ENCODE measurements around the gene DEFB129.
"Not testable (repeated sequence)": the region's sequence is repeated elsewhere in the genome, so short reads cannot be mapped to it uniquely, and the experiment has no call there.

DEFB129 gene

DNA sequence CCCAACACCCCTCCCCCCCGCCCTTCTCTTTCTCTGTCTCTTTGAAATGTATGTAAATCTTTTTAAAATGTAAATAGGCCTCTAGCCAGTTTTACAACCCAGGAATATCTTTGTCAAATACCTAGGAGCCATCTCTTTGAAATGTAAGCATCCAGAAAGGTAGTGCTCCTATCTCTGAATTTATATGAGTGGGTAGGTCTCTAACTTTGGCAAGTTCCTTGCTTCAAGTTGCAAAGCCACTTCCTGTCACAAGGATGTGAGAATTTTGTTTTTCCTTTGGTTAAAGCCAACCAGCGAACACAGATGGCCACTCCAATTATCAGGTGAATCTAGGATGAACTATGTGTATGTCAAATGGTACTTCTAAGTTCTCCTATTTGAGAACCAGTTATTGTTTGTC, 24.3 kb downstream of the DEFB129 start:
- no peaks in the 10 kb centered on the region for H3K79me2 ChIP-seq (ENCODE audit: insufficient read depth, low read length)
- no peak overlapping the region for H3K9ac ChIP-seq (ENCODE audit: low read length)
- no peak overlapping the region for H3K4me2 ChIP-seq (ENCODE audit: low read depth, low read length, poor library complexity, severe bottlenecking)

DNA sequence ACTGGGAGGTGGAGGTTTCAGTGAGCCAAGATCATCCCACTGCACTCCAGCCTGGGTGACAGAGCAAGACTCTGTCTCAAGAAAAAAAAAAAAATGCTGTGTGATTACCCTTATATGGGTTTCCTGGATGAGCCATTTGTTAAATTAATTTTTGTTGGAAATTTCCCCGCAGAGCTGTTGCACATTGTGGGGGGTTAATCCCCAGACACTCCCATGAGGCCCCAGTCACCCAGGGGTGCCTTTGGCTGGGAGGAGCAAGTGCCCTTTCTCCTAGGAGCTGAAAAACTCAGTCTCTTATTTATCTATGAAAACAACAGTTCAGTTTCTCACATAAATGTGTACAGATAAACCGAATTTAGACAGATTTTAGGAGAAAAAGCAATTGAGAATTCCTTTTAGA, 25.7 kb downstream of the DEFB129 start:
- no peak for TF ChIP-seq EZH2phosphoT487 (conservative IDR thresholded peaks at IDR 0.05; ENCODE audit: low read length)
- TF ChIP-seq, protein P1, sequence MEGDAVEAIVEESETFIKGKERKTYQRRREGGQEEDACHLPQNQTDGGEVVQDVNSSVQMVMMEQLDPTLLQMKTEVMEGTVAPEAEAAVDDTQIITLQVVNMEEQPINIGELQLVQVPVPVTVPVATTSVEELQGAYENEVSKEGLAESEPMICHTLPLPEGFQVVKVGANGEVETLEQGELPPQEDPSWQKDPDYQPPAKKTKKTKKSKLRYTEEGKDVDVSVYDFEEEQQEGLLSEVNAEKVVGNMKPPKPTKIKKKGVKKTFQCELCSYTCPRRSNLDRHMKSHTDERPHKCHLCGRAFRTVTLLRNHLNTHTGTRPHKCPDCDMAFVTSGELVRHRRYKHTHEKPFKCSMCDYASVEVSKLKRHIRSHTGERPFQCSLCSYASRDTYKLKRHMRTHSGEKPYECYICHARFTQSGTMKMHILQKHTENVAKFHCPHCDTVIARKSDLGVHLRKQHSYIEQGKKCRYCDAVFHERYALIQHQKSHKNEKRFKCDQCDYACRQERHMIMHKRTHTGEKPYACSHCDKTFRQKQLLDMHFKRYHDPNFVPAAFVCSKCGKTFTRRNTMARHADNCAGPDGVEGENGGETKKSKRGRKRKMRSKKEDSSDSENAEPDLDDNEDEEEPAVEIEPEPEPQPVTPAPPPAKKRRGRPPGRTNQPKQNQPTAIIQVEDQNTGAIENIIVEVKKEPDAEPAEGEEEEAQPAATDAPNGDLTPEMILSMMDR (IDR thresholded peaks at IDR 0.05; ENCODE audit: insufficient read depth, low read length, poor library complexity, severe bottlenecking) = no peak
- H2AFZ ChIP-seq (ENCODE audit: low read depth, low read length, severe bottlenecking) = no peak overlapping the region
- no peaks in the 10 kb centered on the region for H3K79me2 ChIP-seq (ENCODE audit: insufficient read depth, low read length)
- no peak overlapping the region for H3K4me2 ChIP-seq (ENCODE audit: low read depth, low read length, poor library complexity, severe bottlenecking)
- no peaks in the 10 kb centered on the region for H3K27me3 ChIP-seq (ENCODE audit: low read length)
- no peaks in the 10 kb centered on the region for H3F3A ChIP-seq (ENCODE audit: insufficient read depth)
- H3K4me3 ChIP-seq (ENCODE audit: insufficient read depth, low read length, poor library complexity, severe bottlenecking) = no peak overlapping the region
- H3K36me3 ChIP-seq (ENCODE audit: low read length) = no peaks in the 10 kb centered on the region
- no peaks in the 10 kb centered on the region for H3K9me3 ChIP-seq (ENCODE audit: insufficient read depth, low read length)
- no peaks in the 10 kb centered on the region for H4K20me1 ChIP-seq (ENCODE audit: low read depth, low read length)
- no peak overlapping the region for H3K27ac ChIP-seq (ENCODE audit: low read depth, low read length)
- no peaks in the 10 kb centered on the region for H3K9me2 ChIP-seq (replicated peaks; ENCODE audit: insufficient read depth, low read length)
- H3K9ac ChIP-seq (ENCODE audit: low read length) = no peak overlapping the region

More for the DNA sequence above, 24.3 kb downstream of the DEFB129 start:
- TF ChIP-seq, protein P1 (IDR thresholded peaks at IDR 0.05; ENCODE audit: insufficient read depth, low read length, poor library complexity, severe bottlenecking) = no peak
- TF ChIP-seq EZH2phosphoT487 (conservative IDR thresholded peaks at IDR 0.05; ENCODE audit: low read length) = no peak
- no peak overlapping the region for H3K27ac ChIP-seq (ENCODE audit: low read depth, low read length)
- no peaks in the 10 kb centered on the region for H4K20me1 ChIP-seq (ENCODE audit: low read depth, low read length)
- no peaks in the 10 kb centered on the region for H3K9me2 ChIP-seq (replicated peaks; ENCODE audit: insufficient read depth, low read length)
- no peaks in the 10 kb centered on the region for H3K9me3 ChIP-seq (ENCODE audit: insufficient read depth, low read length)
- H3K4me3 ChIP-seq (ENCODE audit: insufficient read depth, low read length, poor library complexity, severe bottlenecking) = no peak overlapping the region
- no peak overlapping the region for H2AFZ ChIP-seq (ENCODE audit: low read depth, low read length, severe bottlenecking)
- no peaks in the 10 kb centered on the region for H3K27me3 ChIP-seq (ENCODE audit: low read length)
- no peaks in the 10 kb centered on the region for H3K36me3 ChIP-seq (ENCODE audit: low read length)
- H3F3A ChIP-seq (ENCODE audit: insufficient read depth) = no peaks in the 10 kb centered on the region

DNA sequence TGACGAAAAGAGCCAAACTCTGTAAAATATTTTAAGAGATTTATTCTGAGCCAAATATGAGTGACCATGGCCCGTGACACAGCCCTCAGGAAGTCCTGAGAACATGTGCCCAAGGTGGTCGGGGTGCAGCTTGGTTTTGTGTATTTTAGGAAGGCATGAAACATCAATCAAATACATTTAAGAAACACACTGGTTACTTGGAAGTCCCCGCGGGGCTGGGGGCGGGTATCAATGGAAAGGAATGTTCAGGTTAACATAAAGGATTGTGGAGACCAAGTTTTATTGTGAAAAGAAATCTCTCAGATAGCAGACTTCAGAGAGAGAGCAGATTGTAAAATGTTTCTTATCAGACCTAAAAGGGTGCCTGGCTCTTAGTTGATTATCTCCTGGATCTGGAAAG, 26.4 kb downstream of the DEFB129 start:
- not testable (repeated sequence) for H3K4me2 ChIP-seq (ENCODE audit: low read depth, low read length, poor library complexity, severe bottlenecking); H3K27me3 ChIP-seq (ENCODE audit: low read length); H3K36me3 ChIP-seq (ENCODE audit: low read length); H3K4me3 ChIP-seq (ENCODE audit: insufficient read depth, low read length, poor library complexity, severe bottlenecking); H4K20me1 ChIP-seq (ENCODE audit: low read depth, low read length); H2AFZ ChIP-seq (ENCODE audit: low read depth, low read length, severe bottlenecking); H3K9ac ChIP-seq (ENCODE audit: low read length); H3F3A ChIP-seq (ENCODE audit: insufficient read depth); H3K79me2 ChIP-seq (ENCODE audit: insufficient read depth, low read length); H3K9me3 ChIP-seq (ENCODE audit: insufficient read depth, low read length); H3K27ac ChIP-seq (ENCODE audit: low read depth, low read length); H3K9me2 ChIP-seq (replicated peaks; ENCODE audit: insufficient read depth, low read length)

DNA sequence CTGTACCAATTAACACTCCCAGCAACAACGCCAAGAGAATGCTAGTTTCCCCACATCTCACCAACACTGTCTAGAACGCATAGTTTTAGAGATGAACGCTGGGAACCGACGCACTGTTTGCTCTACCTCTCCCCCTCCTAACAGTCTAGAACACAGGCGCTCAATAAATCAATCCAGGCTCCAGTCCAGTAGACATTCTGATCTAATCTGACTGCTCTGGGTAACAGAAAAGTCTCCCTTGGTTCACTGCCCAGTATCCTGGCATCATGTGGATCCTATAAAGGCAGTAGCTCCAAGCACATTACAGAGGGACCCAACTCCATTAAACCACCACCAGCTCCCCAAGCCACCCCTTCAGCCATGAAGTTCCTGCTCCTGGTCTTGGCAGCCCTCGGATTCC, 30.4 kb downstream of the DEFB129 start, which contains the start of gene DEFB132:
TSS of gene DEFB132 (plus strand) at position 306 of the 400 bp plus-strand sequence. CDS start at position 361, 55 bp downstream.
- Histone ChIP-seq H3K27me3 (ENCODE audit: low read length) (no peaks in the 10 kb centered on the region), H3K36me3 (ENCODE audit: low read length) (no peaks in the 10 kb centered on the region), H3K9me2 (replicated peaks; ENCODE audit: insufficient read depth, low read length) (no peaks in the 10 kb centered on the region), H3K27ac (ENCODE audit: low read depth, low read length) (no peak within 1 kb of the TSS), H3K4me2 (ENCODE audit: low read depth, low read length, poor library complexity, severe bottlenecking) (no peak within 1 kb of the TSS), H3K79me2 (ENCODE audit: insufficient read depth, low read length) (no peaks in the 10 kb centered on the region), H3F3A (ENCODE audit: insufficient read depth) (no peaks in the 10 kb centered on the region), H3K4me3 (ENCODE audit: insufficient read depth, low read length, poor library complexity, severe bottlenecking) (no peak within 1 kb of the TSS), H3K9me3 (ENCODE audit: insufficient read depth, low read length) (no peaks in the 10 kb centered on the region), H2AFZ (ENCODE audit: low read depth, low read length, severe bottlenecking) (no peak within 1 kb of the TSS), H3K9ac (ENCODE audit: low read length) (no peak within 1 kb of the TSS), H4K20me1 (ENCODE audit: low read depth, low read length) (no peaks in the 10 kb centered on the region; the same call in 1 of the 2 replicates)
- TF ChIP-seq, protein P1 (IDR thresholded peaks at IDR 0.05; ENCODE audit: insufficient read depth, low read length, poor library complexity, severe bottlenecking) = no peak
- no peak for TF ChIP-seq EZH2phosphoT487 (conservative IDR thresholded peaks at IDR 0.05; ENCODE audit: low read length)
